Stimulated activated CD8-positive, alpha-beta memory T cell treated with anti-CD3 and anti-CD28 coated beads, Interleukin-4, amount 100 ng/mL, for 48 hours (primary cell): ENCODE measurements around the gene COL18A1.
"Not testable (repeated sequence)": the region's sequence is repeated elsewhere in the genome, so short reads cannot be mapped to it uniquely, and the experiment has no call there.

Experiments
- DNase-seq: peaks from one replicate; pipeline ENCODE4 v3.0.0-alpha.2; 2020

Gene COL18A1

GRCh38 chr21:45442686-45443594 is 38.0 kb downstream of the COL18A1 start:
- DNase-seq: not testable (repeated sequence)

GRCh38 chr21:45443595-45444181 is 38.7 kb downstream of the COL18A1 start:
- DNase-seq: no peak

GRCh38 chr21:45444385-45444784 is 39.4 kb downstream of the COL18A1 start:
- DNase-seq: no peak

- no peak for DNase-seq
Measured at GRCh38 chr21:45445369-45445768, 40.4 kb downstream of the COL18A1 start.

- no peak for DNase-seq
Measured at GRCh38 chr21:45447821-45448220, 42.9 kb downstream of the COL18A1 start.

- DNase-seq: no peak
Measured at GRCh38 chr21:45448283-45448809, 43.4 kb downstream of the COL18A1 start.

GRCh38 chr21:45448810-45449657 is 44.1 kb downstream of the COL18A1 start:
- DNase-seq: no peak

GRCh38 chr21:45449658-45450422 is 44.9 kb downstream of the COL18A1 start:
- DNase-seq: no peak

GRCh38 chr21:45450423-45451090 is 45.6 kb downstream of the COL18A1 start:
- no peak for DNase-seq

- no peak for DNase-seq
Measured at GRCh38 chr21:45451091-45451740, 46.3 kb downstream of the COL18A1 start.

GRCh38 chr21:45451771-45452182 is 46.8 kb downstream of the COL18A1 start:
- DNase-seq: no peak

- no peak for DNase-seq
Measured at GRCh38 chr21:45452696-45453307, 47.8 kb downstream of the COL18A1 start.

- DNase-seq: no peak
Measured at GRCh38 chr21:45453308-45453950, 48.5 kb downstream of the COL18A1 start.

GRCh38 chr21:45454060-45454925 is 49.3 kb downstream of the COL18A1 start:
- no peak for DNase-seq

GRCh38 chr21:45454926-45455673 is 50.1 kb downstream of the COL18A1 start:
- DNase-seq: no peak

- no peak for DNase-seq
Measured at GRCh38 chr21:45455674-45456583, 51.0 kb downstream of the COL18A1 start.

GRCh38 chr21:45456584-45457160 is 51.7 kb downstream of the COL18A1 start:
- no peak for DNase-seq
